ENCODE results near the gene MCM6. TPM values are rescaled to one million over a fixed set of nuclear protein-coding genes. Genes with fewer than 3 reads are reported as not detected.

Gene MCM6
- polyA plus RNA-seq, 1 of the 3 experiments (the other 2 are of a cell fraction), result 18.4 TPM

GRCh38 chr2:135853401-135853800, 22.8 kb downstream of the MCM6 start:
- Histone ChIP-seq H3K79me2 (ENCODE audit: insufficient read depth) (no peaks in the 10 kb centered on the region; the same call in 1 of the 2 replicates), H3K9ac (no peak overlapping the region), H3K27ac (ENCODE audit: low read depth in 2 of 2, low read length in 1 of 2) (no peak overlapping the region), H3K36me3 (replicated peaks in 1 of 2; ENCODE audit: control insufficient read depth in 1 of 2, insufficient read depth in 2 of 2, low read length in 1 of 2) (peaks cover 22 to 47% of the 10 kb centered on the region in 2 experiments), H2AFZ (ENCODE audit: low read depth) (no peak overlapping the region), H3F3A (replicated peaks; ENCODE audit: insufficient read depth) (peaks cover 5% of the 10 kb centered on the region), H3K4me1 (ENCODE audit: control insufficient read depth in 1 of 2, insufficient read depth in 2 of 2, low read depth in 1 of 2, low read length in 1 of 2) (no peaks in the 10 kb centered on the region), H3K27me3 (ENCODE audit: insufficient read depth) (no peaks in the 10 kb centered on the region), H3K9me3 (no peaks in the 10 kb centered on the region), H3K4me3 (ENCODE audit: low read depth in 2 of 2, low read length in 1 of 2) (no peak overlapping the region), H3K9me2 (no peaks in the 10 kb centered on the region), H3K4me2 (no peak overlapping the region), H4K20me1 (ENCODE audit: insufficient read depth) (no peaks in the 10 kb centered on the region)
- CTCF ChIA-PET, result interaction anchor here (0.6 kb wide), 1 partner anchor 523 kb away, joined by 3 read pairs; no protein-coding TSS in a partner anchor
- DNase-seq, result no peak
- POLR2A ChIA-PET, result no interaction called here
- TF ChIP-seq REST (IDR thresholded peaks at IDR 0.05; ENCODE audit: low read depth, low read length), result no peak
- TF ChIP-seq NRF1 (IDR thresholded peaks at IDR 0.05; ENCODE audit: low read depth, low read length), result no peak
- TF ChIP-seq PBX3 (IDR thresholded peaks at IDR 0.05), result no peak
- no peak for TF ChIP-seq IRF3 (IDR thresholded peaks at IDR 0.05; ENCODE audit: low read depth, low read length)
- TF ChIP-seq POLR2AphosphoS5 (IDR thresholded peaks at IDR 0.05; ENCODE audit: low read depth, low read length), result no peak

DNA sequence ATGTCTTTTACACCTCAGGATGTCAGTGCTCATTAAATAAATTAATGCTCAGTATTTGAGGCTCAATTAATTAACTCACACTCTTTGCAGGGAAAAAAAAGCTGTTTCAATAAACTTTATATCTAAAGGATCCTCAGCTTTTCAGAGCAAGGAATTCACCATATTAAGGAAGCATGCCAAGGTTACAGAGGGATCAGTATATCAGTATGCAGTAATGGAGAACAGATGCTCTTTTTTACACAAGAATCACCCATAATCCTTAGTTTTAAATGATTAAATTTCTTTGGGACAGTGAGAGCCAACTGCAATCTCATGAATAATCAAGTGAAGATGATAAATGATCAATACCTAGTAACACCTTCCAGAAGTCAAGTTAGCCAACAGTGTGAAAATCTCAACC, 24.4 kb downstream of the MCM6 start:
- Histone ChIP-seq H3K36me3 (replicated peaks in 1 of 2; ENCODE audit: control insufficient read depth in 1 of 2, insufficient read depth in 2 of 2, low read length in 1 of 2) (peaks cover 24 to 50% of the 10 kb centered on the region in 2 experiments), H3K9me3 (no peaks in the 10 kb centered on the region), H3K4me1 (ENCODE audit: control insufficient read depth in 1 of 2, insufficient read depth in 2 of 2, low read depth in 1 of 2, low read length in 1 of 2) (no peaks in the 10 kb centered on the region), H3K4me3 (ENCODE audit: low read depth in 2 of 2, low read length in 1 of 2) (no peak overlapping the region), H3K4me2 (no peak overlapping the region; the same call in 1 of the 2 replicates), H3K79me2 (ENCODE audit: insufficient read depth) (no peaks in the 10 kb centered on the region; the same call in 1 of the 2 replicates), H3K9ac (no peak overlapping the region), H3F3A (replicated peaks; ENCODE audit: insufficient read depth) (peaks cover 5% of the 10 kb centered on the region), H2AFZ (ENCODE audit: low read depth) (no peak overlapping the region), H4K20me1 (ENCODE audit: insufficient read depth) (no peaks in the 10 kb centered on the region), H3K9me2 (no peaks in the 10 kb centered on the region), H3K27ac (ENCODE audit: low read depth in 2 of 2, low read length in 1 of 2) (peak overlapping the region; percentile 1 to 56; a peak in 2 of 4 replicates), H3K27me3 (ENCODE audit: insufficient read depth) (no peaks in the 10 kb centered on the region)
- TF ChIP-seq TCF12 (IDR thresholded peaks at IDR 0.05) (peak; percentile 53; the same call in 1 of the 2 replicates), FOXM1 (IDR thresholded peaks at IDR 0.05; ENCODE audit: low read depth) (no peak)
- DNase-seq, result no peak
- POLR2A ChIA-PET, result no interaction called here
- CTCF ChIA-PET, result interaction anchor here (1.0 to 1.2 kb wide), 2 partner anchors 10 to 848 kb away, joined by 3 read pairs; no protein-coding TSS in a partner anchor
